ENCODE data around the gene SIGLEC9.

Gene SIGLEC9

DNA sequence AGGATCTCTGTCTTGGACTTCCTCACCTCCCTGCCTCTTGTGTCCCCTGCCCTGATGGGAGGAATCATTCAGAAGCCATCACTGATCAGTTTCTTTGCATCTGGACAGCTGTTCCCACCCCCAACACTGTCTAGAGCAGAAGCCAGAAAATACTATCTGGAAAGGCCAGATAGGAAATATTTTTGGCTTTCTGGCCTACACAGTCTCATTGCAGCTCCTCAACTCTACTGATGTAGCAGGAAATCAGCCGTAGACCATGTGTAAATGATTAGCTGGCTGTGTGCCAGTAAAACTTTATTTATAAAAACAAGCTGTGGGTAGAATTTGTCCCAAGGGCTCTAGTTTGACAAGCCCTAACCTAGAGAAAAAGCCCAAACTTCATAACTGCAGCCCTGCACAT, 23.0 kb downstream of the SIGLEC9 start:
- DNase-seq = no peak

DNA sequence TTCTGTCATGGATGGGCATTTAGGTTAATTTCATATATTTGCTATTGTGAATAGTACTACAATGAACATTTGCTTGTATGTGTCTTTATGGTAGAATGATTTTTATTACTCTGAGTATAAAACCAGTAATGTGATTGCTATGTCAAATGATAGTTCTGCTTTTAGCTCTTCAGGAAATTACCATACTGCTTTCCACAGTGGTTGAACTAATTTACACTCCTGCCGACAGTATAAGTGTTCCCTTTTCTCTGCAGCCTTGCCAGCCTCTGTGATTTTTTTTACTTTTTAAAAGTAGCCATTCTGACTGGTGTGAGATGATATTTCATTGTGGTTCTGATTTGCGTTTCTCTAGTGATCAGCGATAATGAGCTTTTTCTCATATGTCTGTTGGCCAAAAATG, 23.9 kb downstream of the SIGLEC9 start:
- DNase-seq = no peak

DNA sequence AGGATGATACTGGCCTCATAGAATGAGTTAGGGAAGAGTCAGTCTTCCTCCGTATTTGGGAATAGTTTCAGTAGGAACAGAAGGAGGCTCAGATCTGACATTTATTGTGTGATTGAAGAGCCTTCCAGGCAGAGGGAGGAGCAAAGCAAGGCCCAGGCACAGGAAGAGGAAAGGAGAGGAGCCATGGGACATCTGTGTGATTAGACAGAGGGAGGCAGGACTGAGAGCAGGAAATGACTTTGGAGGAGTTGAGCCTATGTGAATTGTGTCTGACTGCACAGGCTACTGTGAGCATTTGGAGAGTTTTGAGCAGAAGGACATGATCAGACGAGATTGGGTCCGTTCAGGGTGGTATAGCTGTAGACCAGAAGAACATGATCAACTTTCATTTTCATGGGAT, 25.9 kb downstream of the SIGLEC9 start:
- no peak for DNase-seq

DNA sequence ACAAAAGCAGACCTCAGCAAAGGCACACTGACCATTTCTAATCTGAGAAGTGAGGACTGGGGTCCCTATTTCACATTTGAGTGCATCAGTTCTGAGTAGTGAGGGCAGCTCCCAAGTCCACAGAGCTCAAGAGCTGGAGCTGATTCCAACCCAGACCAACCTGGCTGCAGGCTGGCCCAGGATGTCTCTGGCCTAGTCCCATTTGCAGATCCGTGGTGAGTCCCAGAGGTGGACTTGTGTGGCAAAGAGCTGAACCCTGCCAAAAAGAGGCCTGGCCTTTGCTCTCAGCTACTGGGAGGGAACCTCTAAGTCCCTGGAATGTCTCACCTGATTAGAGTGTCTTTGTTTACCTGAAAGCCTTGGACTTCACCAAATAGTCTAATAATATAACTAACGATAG, 32.0 kb downstream of the SIGLEC9 start:
- no peak for DNase-seq

DNA sequence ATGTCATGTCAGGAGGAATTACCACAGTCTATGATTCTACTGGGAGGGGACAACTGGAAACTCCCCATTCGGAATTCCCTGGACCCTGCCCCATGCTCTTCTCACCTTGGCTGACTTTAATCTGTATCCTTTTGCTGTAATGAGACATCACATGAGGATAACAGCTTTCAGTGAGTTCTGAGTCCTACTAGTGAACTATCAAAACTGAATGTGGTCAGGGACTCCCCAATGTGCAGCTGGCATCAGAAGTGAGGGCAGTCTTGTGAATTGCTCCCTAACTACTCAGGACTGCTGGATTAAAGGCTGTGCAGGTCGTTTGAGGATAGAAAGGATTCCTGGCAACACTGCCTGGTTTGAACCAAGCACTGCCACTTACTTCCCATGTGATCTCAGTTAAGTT, 32.6 kb downstream of the SIGLEC9 start:
- DNase-seq = no peak

DNA sequence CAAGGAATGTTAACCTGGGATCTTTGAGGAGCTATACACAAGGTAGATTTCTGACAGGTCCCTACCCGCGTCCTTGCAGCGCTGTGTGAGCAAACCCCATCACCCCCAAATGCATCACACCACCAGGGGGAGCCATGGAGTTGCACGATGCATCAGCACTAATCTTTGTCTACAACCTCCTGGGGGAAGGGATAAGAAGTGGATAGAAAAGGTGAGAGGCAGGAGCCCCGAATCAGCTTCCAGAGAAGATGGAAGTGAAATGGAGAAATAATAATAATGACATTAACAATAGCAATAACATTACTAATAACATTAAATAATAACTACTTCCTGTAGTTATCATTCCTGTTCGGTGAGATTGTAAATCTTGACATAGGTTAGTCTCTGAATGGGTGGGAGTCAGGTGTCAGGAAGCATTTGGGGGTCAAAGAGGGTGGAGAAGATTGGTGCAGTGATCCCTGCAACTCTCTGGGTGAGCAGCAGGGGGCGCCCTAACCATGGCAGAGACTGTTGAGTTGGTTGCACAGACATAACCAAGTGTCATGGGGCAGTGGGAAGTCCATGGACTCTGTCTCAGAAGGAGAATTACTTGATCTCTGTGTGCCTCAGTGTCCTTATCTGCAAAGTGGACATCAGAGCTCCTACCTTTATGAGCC, 33.9 kb downstream of the SIGLEC9 start:
- peak; percentile 17 for DNase-seq

DNA sequence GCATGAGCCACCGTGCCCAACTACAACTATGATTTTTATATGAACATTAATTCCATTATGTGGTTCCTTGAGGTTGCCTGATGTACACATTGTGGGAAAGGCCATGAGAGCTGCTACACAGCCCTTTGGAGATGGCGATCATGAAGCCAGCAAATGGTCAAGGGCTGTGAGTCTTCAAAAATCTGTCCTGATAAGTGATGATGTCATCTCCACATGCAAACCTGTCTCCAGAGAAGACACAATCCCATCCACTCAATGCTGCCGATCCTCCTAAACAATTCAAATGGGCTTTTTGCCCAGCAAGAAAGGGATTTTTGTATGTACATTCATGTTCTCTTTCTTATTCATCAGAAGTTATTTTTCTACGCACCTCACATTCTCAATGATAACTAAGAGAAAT, 35.0 kb downstream of the SIGLEC9 start:
- DNase-seq = no peak

DNA sequence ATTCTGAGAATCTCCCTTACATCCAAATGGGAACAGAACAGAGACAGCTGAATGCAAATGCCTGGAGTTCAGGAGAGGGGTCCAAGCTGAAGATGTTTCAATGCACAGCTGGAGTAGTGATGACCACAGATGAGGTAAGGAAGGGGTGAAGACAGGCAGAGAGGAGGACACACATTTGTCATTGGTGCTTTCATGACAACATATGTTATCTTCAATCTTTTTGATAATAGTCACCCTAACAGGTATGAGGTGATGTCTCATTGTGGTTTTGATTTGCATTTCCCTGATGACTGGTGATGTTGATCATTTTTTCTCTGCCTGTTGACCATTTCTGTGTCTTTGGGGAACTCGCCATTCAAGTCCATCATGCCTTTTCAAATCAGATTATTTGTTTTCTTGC, 36.6 kb downstream of the SIGLEC9 start:
- no peak for DNase-seq

DNA sequence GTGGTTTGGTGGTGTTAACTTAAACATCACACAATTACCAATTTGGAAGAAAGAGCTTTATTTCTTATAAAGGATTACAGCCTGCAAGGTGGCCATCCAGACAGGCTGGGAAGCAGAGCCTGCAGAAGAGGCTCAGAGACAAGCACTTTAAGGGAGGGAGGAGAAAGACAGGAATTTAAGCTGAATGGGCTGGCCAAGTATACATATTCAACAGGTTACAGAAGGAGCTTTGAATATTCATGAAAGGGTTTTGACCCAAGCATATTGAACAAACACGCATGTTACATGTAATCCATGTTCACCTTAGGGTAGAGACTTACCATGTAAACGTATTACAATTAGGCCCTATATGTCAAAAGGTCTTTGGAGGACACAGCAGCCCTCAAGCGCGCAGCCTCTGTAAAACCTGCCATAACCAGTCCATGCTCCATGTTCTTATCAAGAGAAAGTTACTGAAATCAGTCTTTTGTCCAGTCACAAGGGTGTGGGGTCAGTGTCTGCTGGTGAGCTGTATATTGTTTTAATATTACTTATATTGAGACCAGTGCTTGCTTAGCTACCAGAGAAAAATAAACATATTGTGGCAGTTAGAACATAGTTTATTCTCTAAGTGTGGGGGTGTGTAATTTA, 37.3 kb downstream of the SIGLEC9 start:
- DNase-seq = no peak

DNA sequence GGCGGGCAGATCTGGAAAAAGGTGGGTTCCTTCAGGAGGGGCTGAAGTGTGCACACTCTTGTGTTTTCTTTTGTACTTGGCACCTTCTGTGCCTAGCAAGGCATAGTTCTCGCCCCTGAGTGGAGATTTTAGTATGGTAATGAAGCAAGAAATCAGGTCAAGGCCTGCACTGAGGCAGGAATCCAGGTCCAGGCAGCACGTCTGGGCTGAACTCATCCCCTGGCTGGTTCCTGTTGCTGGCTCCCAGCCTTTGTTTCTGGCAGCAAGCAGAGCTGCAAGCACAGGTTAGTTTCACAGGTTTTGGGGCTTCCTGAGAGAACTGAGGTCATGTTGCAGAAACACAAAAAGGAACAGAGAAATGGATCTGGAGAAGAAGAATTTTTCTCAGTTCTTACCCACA, 38.6 kb downstream of the SIGLEC9 start:
- DNase-seq = no peak

DNA sequence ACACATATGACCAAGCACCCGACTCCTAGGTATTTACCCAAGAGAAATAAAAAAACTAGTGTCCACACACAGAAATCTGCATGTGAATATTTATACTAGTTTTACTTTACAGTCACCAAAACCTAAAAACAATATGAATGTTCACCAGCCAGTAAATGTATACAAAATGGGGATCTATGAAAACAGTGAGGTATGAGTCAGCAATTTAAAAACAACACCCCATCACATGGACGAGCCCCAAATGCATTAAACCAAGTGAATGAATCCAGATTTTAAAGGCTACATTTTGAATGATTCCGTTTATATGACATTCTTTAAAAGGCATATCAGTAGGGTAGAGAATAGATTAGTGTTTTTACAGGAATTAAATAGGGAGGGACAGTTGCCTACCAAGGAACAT, 39.5 kb downstream of the SIGLEC9 start:
- no peak for DNase-seq

DNA sequence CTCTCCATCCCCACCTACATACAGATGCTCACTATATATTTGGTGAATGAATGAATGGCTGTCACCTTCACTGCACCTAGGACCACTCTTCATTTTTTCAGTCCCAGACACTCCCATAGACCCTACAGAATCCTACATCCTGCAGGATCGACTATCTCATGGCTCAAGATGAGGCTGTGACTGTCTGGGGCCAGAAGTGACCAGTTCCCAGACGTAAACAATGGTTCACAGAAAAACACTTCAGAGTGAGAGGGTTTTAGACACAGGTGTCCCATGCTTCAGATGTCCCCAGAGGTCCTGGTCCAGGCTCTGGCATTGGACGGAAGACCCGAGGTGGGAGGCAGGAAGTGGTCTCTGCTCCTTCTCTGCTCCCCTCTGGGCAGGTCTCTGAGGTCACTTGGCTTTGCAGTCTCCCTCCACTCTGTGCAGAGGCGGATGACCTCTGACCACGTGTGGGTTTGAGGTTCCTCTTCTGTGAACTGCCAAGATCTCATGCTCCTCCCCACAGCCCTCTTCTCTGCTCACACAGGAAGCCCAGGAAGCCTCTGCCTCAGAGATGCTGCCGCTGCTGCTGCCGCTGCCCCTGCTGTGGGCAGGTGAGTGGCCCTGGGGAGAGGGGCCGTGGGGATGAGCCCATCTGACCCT, 42.3 kb downstream of the SIGLEC9 start:
- DNase-seq = no peak

DNA sequence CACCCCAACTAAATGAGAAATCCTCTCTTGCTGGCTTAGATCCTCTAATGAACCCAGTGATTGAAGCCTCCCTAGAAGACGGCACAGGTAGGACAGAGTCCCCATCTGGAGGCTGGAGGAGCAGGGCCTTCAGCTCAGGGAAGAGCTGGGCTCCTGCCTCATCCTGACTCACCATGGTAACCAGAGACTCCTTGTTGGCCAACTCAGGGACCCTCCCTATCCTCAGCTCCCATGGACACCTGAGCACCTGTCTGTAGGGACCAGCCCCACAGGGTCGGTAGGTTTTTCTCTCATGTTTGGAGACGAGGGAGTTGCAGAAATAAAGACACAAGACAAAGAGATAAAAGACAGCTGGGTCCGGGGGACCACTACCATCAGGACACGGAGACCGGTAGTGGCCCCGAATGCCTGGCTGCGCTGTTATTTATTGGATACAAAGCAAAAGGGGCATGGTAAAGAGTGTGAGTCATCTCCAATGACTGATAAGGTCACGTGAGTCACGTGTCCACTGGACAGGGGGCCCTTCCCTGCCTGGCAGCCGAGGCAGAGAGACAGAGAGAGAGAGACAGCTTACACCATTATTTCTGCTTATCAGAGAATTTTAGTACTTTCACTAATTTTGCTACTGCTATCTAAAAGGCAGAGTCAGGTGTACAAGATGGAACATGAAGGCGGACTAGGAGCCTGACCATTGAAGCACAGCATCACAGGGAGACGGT, 44.0 kb downstream of the SIGLEC9 start:
- no peak for DNase-seq

DNA sequence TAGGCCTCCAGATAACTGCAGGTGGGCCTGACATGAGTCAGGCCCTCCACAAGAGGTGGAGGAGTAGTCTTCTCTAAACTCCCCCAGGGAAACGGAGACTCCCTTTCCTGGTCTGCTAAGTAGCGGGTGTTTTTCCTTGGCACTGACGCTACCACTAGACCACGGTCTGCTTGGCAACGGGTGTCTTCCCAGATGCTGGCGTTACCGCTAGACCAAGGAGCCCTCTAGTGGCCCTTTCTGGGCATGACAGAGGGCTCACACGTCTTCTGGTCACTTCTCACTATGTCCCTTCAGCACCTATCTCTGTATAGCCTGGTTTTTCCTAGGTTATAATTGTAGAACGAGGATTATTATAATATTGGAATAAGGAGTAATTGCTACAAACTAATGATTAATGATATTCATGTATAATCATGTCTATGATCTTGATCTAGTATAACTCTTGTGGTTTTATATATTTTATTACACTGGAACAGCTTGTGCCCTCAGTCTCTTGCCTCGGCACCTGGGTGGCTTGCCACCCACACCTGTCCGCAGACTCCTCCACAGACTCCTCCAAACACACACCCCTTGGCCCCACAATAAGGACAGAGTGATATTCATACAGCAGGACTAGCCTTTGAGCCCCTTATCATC, 44.7 kb downstream of the SIGLEC9 start:
- peak; percentile 32 for DNase-seq

DNA sequence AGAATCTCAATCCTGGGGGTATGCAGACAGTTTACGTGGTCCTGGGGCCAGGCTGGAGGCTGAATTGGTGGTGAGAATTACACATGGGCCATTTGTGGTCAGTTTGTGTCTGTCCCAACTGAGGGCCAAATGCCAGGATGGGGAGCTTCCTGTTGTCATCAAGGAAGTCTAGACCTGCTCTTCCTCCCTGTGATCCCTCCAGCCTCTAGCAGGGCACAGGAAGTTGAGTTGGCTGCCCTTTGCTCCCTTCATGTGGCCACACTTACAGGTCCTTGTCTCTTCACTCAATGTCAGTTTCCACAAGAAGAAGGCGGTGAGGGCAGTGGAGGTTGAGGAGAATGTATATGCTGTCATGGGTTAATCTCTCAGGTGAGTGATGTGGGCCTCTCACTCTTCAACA, 47.5 kb downstream of the SIGLEC9 start:
- no peak for DNase-seq

DNA sequence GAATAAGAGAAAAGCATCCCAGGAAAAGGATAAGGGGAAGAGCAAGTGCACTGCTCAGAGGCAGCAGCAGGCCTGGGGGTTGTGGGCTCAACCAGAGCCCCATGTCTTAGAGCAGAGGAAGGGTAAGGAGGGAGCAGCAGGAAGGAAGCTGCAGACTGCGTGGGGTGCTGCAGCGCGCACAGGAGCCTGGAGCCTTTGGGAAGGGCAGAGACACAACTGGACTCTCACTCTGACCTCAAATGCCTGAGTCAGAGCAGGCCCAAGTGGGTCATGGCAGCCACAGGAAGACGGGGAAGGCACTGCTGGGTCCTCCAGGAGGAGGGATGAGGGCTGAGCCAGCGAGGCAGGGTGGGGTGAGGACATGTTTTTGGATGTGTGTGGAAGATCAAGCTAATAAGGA, 49.0 kb downstream of the SIGLEC9 start:
- no peak for DNase-seq

DNA sequence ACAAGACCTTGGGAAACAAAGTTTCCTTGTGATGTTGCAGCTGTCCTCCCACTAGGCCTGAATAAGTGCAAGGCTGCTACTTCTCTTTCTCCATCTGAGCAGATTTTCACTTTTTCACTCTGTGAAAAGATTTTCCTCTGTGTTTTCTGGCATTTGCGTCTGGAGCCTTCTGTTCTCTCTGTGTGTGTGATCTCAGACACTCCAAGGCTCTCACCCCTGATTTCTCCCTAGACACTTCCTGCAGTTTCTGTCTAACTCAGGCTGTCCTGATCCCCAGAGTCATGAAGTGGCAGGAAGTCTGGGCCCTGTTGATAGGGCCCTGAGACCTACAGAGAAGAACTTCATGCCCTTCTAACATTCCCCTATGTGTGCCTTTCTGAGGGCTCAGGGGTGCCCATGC, 54.5 kb downstream of the SIGLEC9 start:
- no peak for DNase-seq

All from NCI-H1436 (cell line).